ENCODE data around the gene TRAM2. TPM values are rescaled to one million over a fixed set of nuclear protein-coding genes. Genes with fewer than 3 reads are reported as not detected.

The TRAM2 gene
- total RNA-seq, 2 donors from 2014 or later = 40.8 to 46.9 TPM

GRCh38 chr6:52551483-52552277, 25.2 kb downstream of the TRAM2 start:
- intact Hi-C loops (cut with DNase I) = no loop called here
- DNase-seq (ENCODE audit: low spot score) = no peak

GRCh38 chr6:52550870-52551269, 26.0 kb downstream of the TRAM2 start:
- intact Hi-C loops (cut with DNase I) = no loop called here
- no peak for DNase-seq (ENCODE audit: low spot score)

GRCh38 chr6:52550014-52550575, 26.8 kb downstream of the TRAM2 start:
- intact Hi-C loops (cut with DNase I) = no loop called here
- no peak for DNase-seq (ENCODE audit: low spot score)

- DNase-seq (ENCODE audit: low spot score) = no peak
- intact Hi-C loops (cut with DNase I) = no loop called here
Measured at GRCh38 chr6:52549428-52549827, 27.4 kb downstream of the TRAM2 start.

- intact Hi-C loops (cut with DNase I) = no loop called here
- no peak for DNase-seq (ENCODE audit: low spot score)
Measured at GRCh38 chr6:52548999-52549398, 27.9 kb downstream of the TRAM2 start.

- intact Hi-C loops (cut with DNase I) = no loop called here
- DNase-seq (ENCODE audit: low spot score) = no peak
Measured at GRCh38 chr6:52548353-52548713, 28.5 kb downstream of the TRAM2 start.

- DNase-seq (ENCODE audit: low spot score) = no peak
- intact Hi-C loops (cut with DNase I) = no loop called here
Measured at GRCh38 chr6:52547647-52548352, 29.1 kb downstream of the TRAM2 start.

GRCh38 chr6:52546678-52547077, 30.2 kb downstream of the TRAM2 start:
- intact Hi-C loops (cut with DNase I) = no loop called here
- DNase-seq (ENCODE audit: low spot score) = no peak

- DNase-seq (ENCODE audit: low spot score) = no peak
- intact Hi-C loops (cut with DNase I) = no loop called here
Measured at GRCh38 chr6:52546192-52546591, 30.7 kb downstream of the TRAM2 start.

GRCh38 chr6:52545406-52546119, 31.3 kb downstream of the TRAM2 start:
- DNase-seq (ENCODE audit: low spot score) = no peak
- intact Hi-C loops (cut with DNase I) = no loop called here

GRCh38 chr6:52544602-52545405, 32.1 kb downstream of the TRAM2 start:
- intact Hi-C loops (cut with DNase I) = no loop called here
- DNase-seq (ENCODE audit: low spot score) = no peak

GRCh38 chr6:52543729-52544601, 32.9 kb downstream of the TRAM2 start:
- DNase-seq (ENCODE audit: low spot score) = no peak
- intact Hi-C loops (cut with DNase I) = no loop called here

GRCh38 chr6:52543262-52543661, 33.6 kb downstream of the TRAM2 start:
- no peak for DNase-seq (ENCODE audit: low spot score)
- intact Hi-C loops (cut with DNase I) = no loop called here

- intact Hi-C loops (cut with DNase I) = no loop called here
- DNase-seq (ENCODE audit: low spot score) = no peak
Measured at GRCh38 chr6:52541135-52541534, 35.7 kb downstream of the TRAM2 start.

GRCh38 chr6:52540286-52540902, 36.5 kb downstream of the TRAM2 start:
- DNase-seq (ENCODE audit: low spot score) = no peak
- intact Hi-C loops (cut with DNase I) = no loop called here

- DNase-seq (ENCODE audit: low spot score) = no peak
- intact Hi-C loops (cut with DNase I) = no loop called here
Measured at GRCh38 chr6:52539607-52540006, 37.3 kb downstream of the TRAM2 start.

GRCh38 chr6:52538901-52539354, 37.9 kb downstream of the TRAM2 start:
- intact Hi-C loops (cut with DNase I) = no loop called here
- no peak for DNase-seq (ENCODE audit: low spot score)

All from posterior vena cava (tissue), 2 donors.